Breast epithelium (tissue), 3 donors: Measurements from ENCODE around the gene YPEL2.

Experiments
- POLR2A ChIP-seq: fragments of 450-650 bp; IDR thresholded peaks from one replicate; pipeline ENCODE4 v1.6.1; 2016; ENCODE audit warnings: antibody characterized with exemption, mild to moderate bottlenecking, moderate library complexity
- TF ChIP-seq, protein P1 (sequence below), 3 donors: fragments of 450-650 bp; IDR thresholded peaks; one replicate each; pipeline ENCODE4 v1.5.1; 2016 to 2017; ENCODE audit warnings: antibody characterized with exemption in 3 of 3, mild to moderate bottlenecking in 3 of 3, moderate library complexity in 3 of 3

DNA sequence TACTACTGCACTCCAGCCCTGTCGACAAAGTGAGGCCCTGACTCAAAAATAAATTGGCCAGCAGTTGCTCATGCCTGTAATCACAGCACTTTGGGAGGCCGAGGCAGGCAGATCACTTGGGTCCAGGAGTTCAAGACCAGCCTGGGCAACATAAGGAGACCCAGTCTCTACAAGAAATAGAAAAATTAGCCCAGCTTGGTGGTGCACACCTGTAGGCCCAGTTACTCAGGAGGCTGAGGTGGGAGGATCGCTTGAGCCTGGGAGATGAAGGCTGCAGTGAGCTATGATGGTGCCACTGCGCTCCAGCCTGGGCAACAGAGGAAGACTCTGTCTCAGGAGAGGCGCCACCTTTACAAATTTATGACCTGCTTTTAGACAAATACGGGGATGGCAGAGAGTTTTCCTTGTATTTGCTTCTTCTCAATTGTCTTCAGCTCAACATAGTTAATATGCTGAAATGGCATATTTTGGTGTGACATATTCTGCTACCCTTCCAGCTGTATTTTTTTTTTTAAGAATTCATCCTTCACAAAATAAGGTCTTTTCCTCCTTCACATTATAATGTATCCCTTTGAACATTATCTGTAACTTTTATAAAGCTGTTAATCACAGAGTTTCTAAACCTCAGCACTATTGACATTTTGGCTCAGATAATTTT lies 21.1 kb upstream of the YPEL2 start:
- TF ChIP-seq, protein P1, sequence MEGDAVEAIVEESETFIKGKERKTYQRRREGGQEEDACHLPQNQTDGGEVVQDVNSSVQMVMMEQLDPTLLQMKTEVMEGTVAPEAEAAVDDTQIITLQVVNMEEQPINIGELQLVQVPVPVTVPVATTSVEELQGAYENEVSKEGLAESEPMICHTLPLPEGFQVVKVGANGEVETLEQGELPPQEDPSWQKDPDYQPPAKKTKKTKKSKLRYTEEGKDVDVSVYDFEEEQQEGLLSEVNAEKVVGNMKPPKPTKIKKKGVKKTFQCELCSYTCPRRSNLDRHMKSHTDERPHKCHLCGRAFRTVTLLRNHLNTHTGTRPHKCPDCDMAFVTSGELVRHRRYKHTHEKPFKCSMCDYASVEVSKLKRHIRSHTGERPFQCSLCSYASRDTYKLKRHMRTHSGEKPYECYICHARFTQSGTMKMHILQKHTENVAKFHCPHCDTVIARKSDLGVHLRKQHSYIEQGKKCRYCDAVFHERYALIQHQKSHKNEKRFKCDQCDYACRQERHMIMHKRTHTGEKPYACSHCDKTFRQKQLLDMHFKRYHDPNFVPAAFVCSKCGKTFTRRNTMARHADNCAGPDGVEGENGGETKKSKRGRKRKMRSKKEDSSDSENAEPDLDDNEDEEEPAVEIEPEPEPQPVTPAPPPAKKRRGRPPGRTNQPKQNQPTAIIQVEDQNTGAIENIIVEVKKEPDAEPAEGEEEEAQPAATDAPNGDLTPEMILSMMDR (IDR thresholded peaks at IDR 0.05): no peak
- no peak for TF ChIP-seq POLR2A
